Skeletal muscle tissue (tissue), 4 donors: ENCODE data around the gene BCL11B. TPM values are rescaled to one million over a fixed set of nuclear protein-coding genes. Genes with fewer than 3 reads are reported as not detected.

Experiments
- H3K27ac ChIP-seq: one replicate; pipeline ENCODE4 v1.7.0; 2013; ENCODE audit warnings: mild to moderate bottlenecking, low read depth, low read length, inconsistent platforms
- H3K27me3 ChIP-seq, 3 donors: one replicate each; pipeline ENCODE4 v1.7.0; 2013; ENCODE audit warnings: low read length in 3 of 3; ENCODE audit not compliant: control insufficient read depth in 3 of 3, insufficient read depth in 3 of 3
- H3K36me3 ChIP-seq, 3 donors: one replicate each; pipeline ENCODE4 v1.7.0; 2013; ENCODE audit warnings: low read length in 3 of 3; ENCODE audit not compliant: control insufficient read depth in 3 of 3, insufficient read depth in 3 of 3
- H3K4me1 ChIP-seq, 3 donors: one replicate each; pipeline ENCODE4 v1.7.0; 2013; ENCODE audit warnings: low read length in 3 of 3, mild to moderate bottlenecking in 3 of 3; ENCODE audit not compliant: control insufficient read depth in 3 of 3, insufficient read depth in 3 of 3
- H3K4me3 ChIP-seq, 3 donors: one replicate each; pipeline ENCODE4 v1.7.0; 2013; ENCODE audit warnings: low read length in 3 of 3
- H3K9ac ChIP-seq, 3 donors: one replicate each; pipeline ENCODE4 v1.7.0; 2013; ENCODE audit warnings: low read length in 3 of 3, mild to moderate bottlenecking in 3 of 3, moderate library complexity in 2 of 3, low read depth in 1 of 3
- H3K9me3 ChIP-seq, 3 donors: one replicate each; pipeline ENCODE4 v1.7.0; 2013; ENCODE audit warnings: low read length in 3 of 3; ENCODE audit not compliant: control insufficient read depth in 3 of 3
- total RNA-seq: library from RNA; depleted of rRNA; stranded (reverse); fragments of >200 nt; gene quantifications from one replicate; pipeline ENCODE4 v1.2.3, GENCODE V29; 2014
- donor health status: Osteomylitis.

BCL11B gene
- total RNA-seq, 1 donor from 2014 or later, result 1.0 TPM

GRCh38 chr14:99179506-99179905, 92.5 kb downstream of the BCL11B start:
- no peak overlapping the region for H3K9ac ChIP-seq
- no peaks in the 10 kb centered on the region for H3K36me3 ChIP-seq
- no peak overlapping the region for H3K4me3 ChIP-seq

DNA sequence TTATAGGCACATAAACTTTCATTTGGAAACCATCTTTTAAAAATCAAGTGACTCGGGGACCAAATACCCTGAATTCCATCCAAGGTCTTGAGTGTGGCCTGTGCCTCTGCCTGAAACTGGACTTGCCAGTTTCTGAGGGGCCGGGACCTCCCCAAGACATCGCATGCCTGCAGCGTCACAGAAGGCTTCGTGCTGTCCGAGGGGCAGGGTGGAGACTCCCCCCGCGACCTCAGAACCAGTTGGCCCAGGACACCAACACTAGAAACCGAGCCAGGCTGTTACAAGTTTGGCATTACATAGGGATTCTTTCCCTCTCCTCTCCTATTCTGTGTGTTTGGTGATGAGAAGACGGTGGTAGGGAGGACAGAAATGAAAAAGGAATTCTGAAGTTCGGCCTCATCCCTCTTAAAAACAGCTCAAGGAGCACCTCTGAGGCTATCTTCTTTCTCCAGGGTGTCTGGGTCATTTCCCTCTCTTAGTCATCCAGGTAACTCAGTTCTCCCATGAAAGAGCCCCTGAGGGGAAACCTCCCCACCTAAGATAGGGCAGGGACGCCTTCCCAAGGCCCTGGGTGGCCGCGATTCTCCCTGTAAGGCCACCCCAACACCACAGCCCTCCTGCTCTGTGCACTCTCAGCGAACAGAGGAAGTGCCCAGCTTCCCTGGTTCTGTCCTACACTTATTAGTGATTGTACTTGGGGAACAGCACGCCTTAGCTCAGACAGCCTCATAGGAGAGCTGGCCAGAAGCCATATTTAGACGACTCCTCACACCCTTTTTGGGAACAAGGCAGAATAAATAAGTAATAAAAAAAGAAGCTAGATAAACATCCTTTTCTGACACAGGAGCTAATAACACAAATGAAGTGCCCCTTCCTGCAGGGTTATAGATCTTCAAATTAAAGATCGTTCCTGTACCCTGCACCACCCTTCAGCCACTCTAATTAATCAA, 93.8 kb downstream of the BCL11B start:
- Histone ChIP-seq H3K27me3 (peaks cover 0 to 8% (median 4%) of the 10 kb centered on the region in 3 donors), H3K9ac (no peak overlapping the region), H3K36me3 (no peaks in the 10 kb centered on the region), H3K9me3 (no peaks in the 10 kb centered on the region), H3K4me1 (no peaks in the 10 kb centered on the region), H3K27ac (no peak overlapping the region), H3K4me3 (no peak overlapping the region)

More at GRCh38 chr14:99179506-99179905, 92.5 kb downstream of the BCL11B start:
- Histone ChIP-seq H3K9me3 (no peaks in the 10 kb centered on the region), H3K27ac (no peak overlapping the region), H3K4me1 (no peaks in the 10 kb centered on the region), H3K27me3 (peaks cover 0 to 8% (median 8%) of the 10 kb centered on the region in 3 donors)

- Histone ChIP-seq H3K27ac (no peak overlapping the region), H3K9ac (no peak overlapping the region), H3K9me3 (no peaks in the 10 kb centered on the region), H3K4me3 (no peak overlapping the region), H3K36me3 (no peaks in the 10 kb centered on the region), H3K27me3 (peaks cover 0 to 8% (median 4%) of the 10 kb centered on the region in 3 donors), H3K4me1 (no peaks in the 10 kb centered on the region)
Measured at GRCh38 chr14:99177046-99177655, 94.8 kb downstream of the BCL11B start.

- Histone ChIP-seq H3K36me3 (no peaks in the 10 kb centered on the region), H3K4me3 (no peak overlapping the region), H3K27me3 (peaks cover 0 to 2% (median under 1%) of the 10 kb centered on the region in 3 donors), H3K27ac (no peak overlapping the region), H3K4me1 (no peaks in the 10 kb centered on the region), H3K9ac (no peak overlapping the region), H3K9me3 (no peaks in the 10 kb centered on the region)
Measured at GRCh38 chr14:99176156-99176945, 95.6 kb downstream of the BCL11B start.

DNA sequence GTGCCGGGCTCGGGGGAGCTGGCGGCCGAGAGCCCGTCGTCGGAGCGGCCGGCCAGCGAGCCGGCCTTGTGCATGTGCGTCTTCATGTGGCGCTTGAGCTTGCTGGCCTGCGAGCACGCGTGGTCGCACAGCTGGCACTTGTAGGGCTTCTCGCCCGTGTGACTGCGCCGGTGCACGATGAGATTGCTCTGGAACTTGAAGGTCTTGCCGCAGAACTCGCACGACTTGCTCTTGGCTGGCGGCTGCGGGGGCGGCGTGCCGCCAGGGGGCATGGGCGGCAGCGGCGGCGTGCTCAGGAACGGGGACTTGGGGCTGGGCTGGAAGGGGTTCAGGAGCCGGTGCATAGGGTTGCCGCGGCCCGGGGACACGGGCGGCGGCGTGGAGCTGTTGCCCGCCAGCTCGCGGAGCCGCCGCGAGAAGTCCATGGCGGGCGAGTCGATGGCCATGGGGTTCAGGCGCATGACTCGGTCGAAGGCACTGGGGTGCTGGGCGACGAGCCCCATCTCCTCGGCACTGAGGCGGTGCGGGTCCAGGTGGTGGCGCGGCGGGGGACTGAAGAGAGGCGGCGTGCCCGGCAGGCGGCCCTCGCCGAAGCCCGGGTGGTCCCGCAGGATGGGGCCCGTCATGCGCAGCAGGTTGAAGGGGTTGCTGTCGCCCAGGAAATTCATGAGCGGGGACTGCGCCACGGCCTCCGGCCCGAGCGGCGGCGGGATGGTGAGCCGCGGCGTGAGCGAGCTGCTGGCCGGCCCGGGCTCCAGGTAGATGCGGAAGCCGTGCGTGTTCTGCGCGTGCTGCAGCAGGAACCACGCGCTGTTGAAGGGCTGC, 96.5 kb downstream of the BCL11B start:
- Histone ChIP-seq H3K4me1 (no peaks in the 10 kb centered on the region), H3K36me3 (no peaks in the 10 kb centered on the region), H3K9me3 (no peaks in the 10 kb centered on the region), H3K27me3 (no peaks in the 10 kb centered on the region), H3K27ac (no peak overlapping the region), H3K9ac (no peak overlapping the region), H3K4me3 (no peak overlapping the region)

GRCh38 chr14:99174770-99175319, 97.2 kb downstream of the BCL11B start:
- Histone ChIP-seq H3K4me3 (no peak overlapping the region), H3K4me1 (no peaks in the 10 kb centered on the region), H3K36me3 (no peaks in the 10 kb centered on the region), H3K9me3 (no peaks in the 10 kb centered on the region), H3K27ac (no peak overlapping the region), H3K27me3 (no peaks in the 10 kb centered on the region), H3K9ac (no peak overlapping the region)

DNA sequence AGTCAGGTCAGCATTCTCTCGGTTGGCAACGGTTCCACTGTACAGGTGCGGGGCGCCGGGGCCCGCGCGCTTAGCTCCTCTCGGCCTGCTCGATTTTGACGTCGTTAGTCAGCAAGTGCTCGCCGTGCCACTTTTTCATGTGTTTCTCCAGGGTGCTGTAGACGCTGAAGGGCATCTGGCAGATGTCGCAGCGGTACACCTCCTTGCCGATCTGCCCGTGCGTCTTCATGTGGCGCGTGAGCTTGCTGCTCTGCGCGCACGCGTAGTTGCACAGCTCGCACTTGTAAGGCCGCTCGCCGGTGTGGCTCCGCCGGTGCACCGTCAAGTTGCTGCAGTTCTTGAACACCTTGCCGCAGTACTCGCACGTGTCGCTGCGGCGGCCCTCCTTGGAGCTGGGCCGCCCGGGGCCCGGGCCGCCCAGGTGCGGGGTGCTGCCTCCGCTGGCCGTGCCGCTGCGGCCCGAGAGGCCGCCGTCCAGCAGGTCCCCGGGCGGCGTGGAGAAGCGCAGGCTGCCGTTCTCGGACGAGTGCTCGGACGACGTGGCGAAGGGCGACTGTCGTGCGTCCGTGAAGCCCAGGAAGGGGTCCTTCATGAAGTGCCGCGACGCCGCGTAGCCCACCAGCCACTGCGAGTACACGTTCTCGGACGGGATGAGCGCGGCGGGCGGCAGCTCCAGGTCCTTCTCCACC, 97.8 kb downstream of the BCL11B start:
- Histone ChIP-seq H3K9me3 (no peaks in the 10 kb centered on the region), H3K27ac (no peak overlapping the region), H3K4me1 (no peaks in the 10 kb centered on the region), H3K27me3 (no peaks in the 10 kb centered on the region), H3K36me3 (no peaks in the 10 kb centered on the region), H3K9ac (no peak overlapping the region), H3K4me3 (no peak overlapping the region)

- Histone ChIP-seq H3K27ac (no peak overlapping the region), H3K4me1 (no peaks in the 10 kb centered on the region), H3K27me3 (no peaks in the 10 kb centered on the region), H3K9me3 (no peaks in the 10 kb centered on the region), H3K36me3 (no peaks in the 10 kb centered on the region), H3K9ac (no peak overlapping the region), H3K4me3 (no peak overlapping the region)
Measured at GRCh38 chr14:99173506-99173905, 98.5 kb downstream of the BCL11B start.

GRCh38 chr14:99173086-99173485, 98.9 kb downstream of the BCL11B start:
- H3K4me1 ChIP-seq, result no peaks in the 10 kb centered on the region
- no peaks in the 10 kb centered on the region for H3K27me3 ChIP-seq
- H3K36me3 ChIP-seq, result no peaks in the 10 kb centered on the region
- H3K4me3 ChIP-seq, result no peak overlapping the region
- no peaks in the 10 kb centered on the region for H3K9me3 ChIP-seq
- H3K27ac ChIP-seq, result no peak overlapping the region
- H3K9ac ChIP-seq, result no peak overlapping the region
